Mucosa of descending colon (tissue), 3 donors: ENCODE results near the gene PTMA. TPM values are rescaled to one million over a fixed set of nuclear protein-coding genes. Genes with fewer than 3 reads are reported as not detected.

Experiments used
- ATAC-seq: fragments of 200-7000 bp; cut with Tn5 transposase; one replicate; pipeline ENCODE4 v1.9.1; 2020; ENCODE audit warnings: mild to moderate bottlenecking, moderate library complexity
- DNase-seq, 3 donors: peaks; one replicate each; pipeline ENCODE4 v3.0.0-alpha.2; 2020
- H3K36me3 ChIP-seq: fragments of 200-600 bp; one replicate; pipeline ENCODE4 v1.8.0; 2021; ENCODE audit warnings: low read depth, mild to moderate bottlenecking
- H3K4me1 ChIP-seq: fragments of 200-600 bp; one replicate; pipeline ENCODE4 v1.8.0; 2021; ENCODE audit warnings: low read depth, mild to moderate bottlenecking
- H3K4me3 ChIP-seq: fragments of 200-600 bp; one replicate; pipeline ENCODE4 v1.8.0; 2021; ENCODE audit warnings: mild to moderate bottlenecking
- H3K9me3 ChIP-seq: fragments of 200-600 bp; one replicate; pipeline ENCODE4 v1.8.0; 2021; ENCODE audit warnings: mild to moderate bottlenecking
- CTCF ChIP-seq: fragments of 200-600 bp; IDR thresholded peaks from one replicate; pipeline ENCODE4 v1.8.0; 2022; ENCODE audit warnings: antibody characterized with exemption, mild to moderate bottlenecking
- intact Hi-C, 2 donors: fragments of 100-400 bp; cut with DNase I in 1 of 2; cut with micrococcal nuclease in 1 of 2; formaldehyde crosslinking; loops; one replicate each; pipeline versions ENCODE4 v1.11.0 to v1.11.1; 2022; cut with DNase I, micrococcal nuclease
- total RNA-seq, 3 donors: library from RNA; stranded (reverse); fragmentation: NEBNext Ultra II Directional in 2 of 3; extraction: Animal tissue kit (Norgen Biotek cat#: 25700) in 2 of 3; gene quantifications; one replicate each; pipeline versions ENCODE4 v1.2.1 to v1.2.4, GENCODE V29; 2021 to 2023
- donor health status: DM: no; HTN: no; CAD: no; lungs with moderate emphysema.
- donor health status: DM: no; HTN: no; CAD: no.
- donor health status: DM: no; HTN: yes; CAD: no.

PTMA gene
- total RNA-seq, 3 donors from 2014 or later, result 838 to 1,158 (median 963) TPM

GRCh38 chr2:231666171-231667095 lies 41.9 kb upstream of the PTMA start:
- intact Hi-C loops, result no loop called here
- DNase-seq, result peak; percentile 96 to 97 (median 97)
- Histone ChIP-seq H3K9me3 (no peaks in the 10 kb centered on the region), H3K4me1 (peaks cover 48% of the 10 kb centered on the region), H3K4me3 (no peak overlapping the region), H3K36me3 (peaks cover 5% of the 10 kb centered on the region)
- ATAC-seq, result peak; percentile 78
- no peak for TF ChIP-seq CTCF

- Histone ChIP-seq H3K36me3 (peaks cover 5% of the 10 kb centered on the region), H3K4me3 (no peak overlapping the region), H3K4me1 (peaks cover 50% of the 10 kb centered on the region), H3K9me3 (no peaks in the 10 kb centered on the region)
- no peak for TF ChIP-seq CTCF
- DNase-seq (no peak), ATAC-seq (no peak)
- intact Hi-C loops, result no loop called here
These were observed 41.3 kb upstream of the PTMA start for GRCh38 chr2:231667096-231667427.

GRCh38 chr2:231667496-231667895 lies 40.8 kb upstream of the PTMA start:
- intact Hi-C loops, result no loop called here
- Histone ChIP-seq H3K4me1 (peaks cover 52% of the 10 kb centered on the region), H3K4me3 (no peak overlapping the region), H3K9me3 (no peaks in the 10 kb centered on the region), H3K36me3 (peaks cover 5% of the 10 kb centered on the region)
- ATAC-seq (peak; percentile 16), DNase-seq (peak in 2 of 3 donors; percentile 63 to 79)
- TF ChIP-seq CTCF, result no peak

- Histone ChIP-seq H3K4me1 (peaks cover 58% of the 10 kb centered on the region), H3K36me3 (peaks cover 5% of the 10 kb centered on the region), H3K9me3 (no peaks in the 10 kb centered on the region), H3K4me3 (no peak overlapping the region)
- intact Hi-C loops, result no loop called here
- DNase-seq (no peak), ATAC-seq (no peak)
- no peak for TF ChIP-seq CTCF
These were observed 39.3 kb upstream of the PTMA start for GRCh38 chr2:231668981-231669380.

- no peaks in the 10 kb centered on the region for H3K9me3 ChIP-seq
- ATAC-seq (peak; percentile 32), DNase-seq (peak; percentile 72 to 86 (median 80))
- H3K4me1 ChIP-seq, result peaks cover 58% of the 10 kb centered on the region
- no peak for TF ChIP-seq CTCF
- intact Hi-C loops, result loop anchor here in 1 of 2 donors (5.0 kb wide), 1 partner anchor 59 kb away; no protein-coding TSS in a partner anchor
- peaks cover 2% of the 10 kb centered on the region for H3K36me3 ChIP-seq
- no peak overlapping the region for H3K4me3 ChIP-seq
These were observed 36.9 kb upstream of the PTMA start for GRCh38 chr2:231671270-231672050.
